HEK293T (cell line): ENCODE measurements around the gene DEFB124.

ENCODE experiments used
- CTBP1 ChIP-seq: fragments of 450-650 bp; IDR thresholded peaks from 2 replicates; pipeline ENCODE4 v1.6.1; 2016; ENCODE audit warnings: borderline replicate concordance
- FOXA1 ChIP-seq: fragments of 450-650 bp; IDR thresholded peaks from 2 replicates; pipeline ENCODE4 v1.6.1; 2016; ENCODE audit warnings: mild to moderate bottlenecking
- HDGF ChIP-seq: fragments of 450-650 bp; IDR thresholded peaks from 2 replicates; pipeline ENCODE4 v1.6.1; 2017; ENCODE audit warnings: antibody characterized with exemption, borderline replicate concordance
- SP1 ChIP-seq: fragments of 450-650 bp; IDR thresholded peaks from 2 replicates; pipeline ENCODE4 v1.6.1; 2017

- TF ChIP-seq HDGF = no peak
- no peak for TF ChIP-seq FOXA1
- TF ChIP-seq SP1 = no peak
- no peak for TF ChIP-seq CTBP1
Observed at GRCh38 chr20:31472395-31473330, 2.3 kb downstream of the DEFB124 start.
